NCI-H774 (cell line): ENCODE data around the gene CCS.
"Not testable (repeated sequence)": the region's sequence is repeated elsewhere in the genome, so short reads cannot be mapped to it uniquely, and the experiment has no call there.

Experiments used
- DNase-seq: peaks from one replicate; lab custom pipeline; 2025; lab: John Stamatoyannopoulos, UW

The CCS gene

DNA sequence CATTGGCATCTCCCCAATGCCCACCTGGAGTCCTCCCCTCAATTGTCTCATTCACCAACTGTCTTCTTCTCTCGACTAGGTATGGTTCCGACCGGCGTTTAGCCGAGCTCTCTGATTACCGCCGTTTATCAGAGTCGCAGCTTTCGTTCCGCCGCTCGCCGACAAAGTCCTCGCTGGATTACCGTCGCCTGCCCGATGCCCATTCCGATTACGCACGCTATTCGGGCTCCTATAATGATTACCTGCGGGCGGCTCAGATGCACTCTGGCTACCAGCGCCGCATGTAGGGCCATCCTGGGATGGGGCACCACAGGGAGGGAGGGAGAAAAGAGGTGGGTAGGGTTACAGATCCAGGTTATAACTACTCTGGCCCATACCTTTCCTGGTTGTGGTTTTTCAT lies 33.4 kb downstream of the CCS start:
- no peak for DNase-seq

DNA sequence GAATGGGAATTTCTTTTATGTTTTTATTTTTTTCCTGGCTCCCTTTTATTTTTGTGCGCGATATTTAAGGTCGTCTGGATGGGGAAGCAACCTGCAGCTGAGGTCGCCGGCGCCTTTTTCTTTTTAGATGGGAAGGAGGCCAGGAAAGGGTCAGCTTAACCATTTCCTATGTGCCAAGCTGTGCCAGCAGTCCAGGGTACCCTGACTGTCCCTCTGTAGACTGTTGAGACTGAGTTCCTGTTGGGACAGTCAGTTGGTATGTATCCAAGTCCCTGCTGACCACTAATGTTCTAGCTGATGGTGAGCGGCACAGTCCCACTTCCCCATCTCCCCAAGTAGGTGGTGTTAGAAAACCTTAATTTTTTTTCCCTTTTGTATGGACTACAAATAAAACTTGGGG lies 33.9 kb downstream of the CCS start:
- DNase-seq = no peak

DNA sequence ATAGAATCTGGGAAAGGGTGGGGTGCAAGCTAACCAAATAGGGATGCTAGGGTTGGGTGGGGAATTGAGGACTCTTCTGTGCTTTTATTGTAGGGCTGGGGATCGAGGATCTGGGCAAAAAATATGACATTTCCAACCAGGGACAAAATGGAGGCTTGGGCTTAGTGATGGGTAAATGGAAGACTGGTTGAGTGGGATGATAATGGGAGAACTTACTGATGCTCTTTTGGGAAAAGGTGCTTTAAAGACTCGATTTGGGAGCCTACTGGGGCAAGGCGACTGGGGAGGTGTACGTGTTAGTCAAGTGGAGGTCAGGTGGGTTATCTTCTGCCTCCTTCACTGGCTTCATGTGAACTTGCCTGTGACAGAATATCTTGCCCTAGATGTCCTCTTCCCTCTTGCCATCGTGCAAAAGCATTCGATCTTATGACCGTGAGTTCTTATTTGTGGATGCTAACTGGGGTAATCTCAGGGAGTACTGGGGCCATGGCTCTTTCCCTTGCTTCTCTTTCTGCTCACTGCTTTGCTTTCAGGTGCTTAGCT lies 35.1 kb downstream of the CCS start:
- DNase-seq = no peak

DNA sequence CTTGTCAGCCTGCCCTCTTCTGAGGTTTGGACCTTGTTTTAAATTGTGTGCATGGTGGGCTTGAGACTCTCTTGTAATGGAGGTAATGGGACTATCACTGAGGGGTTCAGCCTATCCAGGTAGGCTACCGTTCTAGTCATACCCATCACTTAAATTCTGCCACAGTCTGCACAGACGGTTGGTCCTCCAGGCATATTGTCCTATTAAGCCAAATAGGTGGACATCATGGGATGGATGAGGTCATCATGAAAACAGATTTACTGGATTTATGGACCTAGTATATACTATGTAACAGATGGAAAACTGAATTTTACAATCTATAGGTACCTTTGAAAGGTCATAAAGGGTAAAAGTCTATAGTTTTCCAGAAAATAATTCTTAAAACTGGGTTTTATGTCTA lies 36.4 kb downstream of the CCS start:
- DNase-seq = no peak

DNA sequence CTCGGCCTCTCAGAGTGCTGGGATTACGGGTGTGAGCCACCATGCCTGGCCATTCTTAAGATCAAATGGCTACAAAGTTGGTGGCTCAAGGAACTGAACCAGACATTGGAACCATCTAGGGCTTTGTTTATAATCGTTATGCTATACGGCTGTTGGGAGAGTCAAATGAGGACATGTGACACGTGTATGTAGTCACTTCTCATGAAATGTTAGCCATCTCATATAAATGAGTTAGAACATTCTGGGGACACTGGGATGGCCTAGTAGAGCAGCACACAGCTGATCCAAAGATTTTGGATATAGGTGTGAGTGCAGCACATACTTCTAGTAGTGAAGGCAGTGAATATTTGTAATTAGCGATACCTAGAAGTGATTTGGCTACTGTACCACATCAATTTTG lies 38.9 kb downstream of the CCS start:
- DNase-seq = no peak

DNA sequence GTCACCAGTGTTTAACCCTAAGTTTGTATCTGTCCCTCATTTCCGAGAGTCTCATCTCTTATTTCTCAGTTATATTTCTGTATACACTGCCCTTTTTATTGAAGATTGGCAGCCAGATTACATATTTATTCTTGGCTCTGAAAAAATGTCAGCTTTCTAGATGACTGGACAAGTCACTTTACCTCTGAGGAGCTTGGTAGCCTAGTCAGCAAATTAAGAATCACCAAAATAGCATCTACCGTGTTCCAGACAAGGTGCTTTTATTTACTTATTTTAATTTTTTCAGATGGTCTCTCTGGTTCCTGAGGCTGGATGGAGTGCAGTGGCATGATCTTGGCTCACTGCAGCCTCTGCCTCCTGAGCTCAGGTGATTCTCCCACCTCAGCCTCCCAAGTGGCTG lies 40.0 kb downstream of the CCS start:
- DNase-seq = no peak

DNA sequence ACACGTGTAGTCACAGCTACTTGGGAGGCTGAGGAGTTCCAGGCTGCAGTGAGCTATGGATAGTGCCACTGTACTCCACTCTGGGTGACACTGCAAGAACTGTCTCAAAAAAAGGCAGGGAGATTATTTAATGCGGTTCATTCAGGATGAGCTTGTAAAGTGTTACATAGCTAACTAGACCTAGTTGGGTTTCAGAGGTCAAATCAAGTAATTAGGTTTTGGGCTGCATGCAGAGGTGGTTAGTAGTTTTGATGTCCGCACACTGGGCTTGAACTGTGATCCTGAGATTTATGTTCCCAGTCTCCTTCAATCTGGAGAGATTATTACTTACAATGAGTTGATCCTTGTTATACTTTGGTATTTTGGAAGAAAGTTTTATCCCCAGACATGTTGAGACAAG lies 43.4 kb downstream of the CCS start:
- no peak for DNase-seq

DNA sequence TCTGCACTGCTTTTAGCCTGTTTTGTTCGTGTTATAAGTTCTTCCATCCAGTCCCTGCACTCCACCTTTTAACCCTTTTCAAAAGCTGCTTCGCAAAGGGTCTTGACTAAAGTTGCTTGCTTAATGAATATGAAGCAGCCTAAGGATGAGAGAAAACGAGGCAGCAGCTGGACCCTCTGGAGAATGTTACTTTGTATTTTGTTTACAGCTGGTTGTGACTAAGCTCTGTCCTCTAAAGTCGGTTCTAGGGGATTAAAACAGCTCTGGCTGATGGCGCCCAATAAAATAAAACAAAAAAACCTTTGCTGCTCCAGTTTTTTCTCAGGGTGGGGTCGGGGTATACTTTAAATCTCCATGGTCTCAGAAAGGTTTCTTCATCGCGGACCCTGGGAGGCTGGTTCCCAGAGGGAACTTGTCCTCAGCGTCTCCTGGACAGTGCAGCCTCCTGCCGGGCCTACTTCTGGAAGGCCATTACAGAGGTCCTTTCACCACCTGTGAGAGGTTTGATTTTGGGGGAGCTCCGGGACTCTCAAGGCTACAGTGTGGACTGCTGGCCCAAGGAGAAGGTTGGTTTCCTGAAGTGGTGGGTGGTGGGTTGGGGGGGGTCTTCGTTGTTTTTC lies 44.7 kb downstream of the CCS start:
- DNase-seq = no peak

DNA sequence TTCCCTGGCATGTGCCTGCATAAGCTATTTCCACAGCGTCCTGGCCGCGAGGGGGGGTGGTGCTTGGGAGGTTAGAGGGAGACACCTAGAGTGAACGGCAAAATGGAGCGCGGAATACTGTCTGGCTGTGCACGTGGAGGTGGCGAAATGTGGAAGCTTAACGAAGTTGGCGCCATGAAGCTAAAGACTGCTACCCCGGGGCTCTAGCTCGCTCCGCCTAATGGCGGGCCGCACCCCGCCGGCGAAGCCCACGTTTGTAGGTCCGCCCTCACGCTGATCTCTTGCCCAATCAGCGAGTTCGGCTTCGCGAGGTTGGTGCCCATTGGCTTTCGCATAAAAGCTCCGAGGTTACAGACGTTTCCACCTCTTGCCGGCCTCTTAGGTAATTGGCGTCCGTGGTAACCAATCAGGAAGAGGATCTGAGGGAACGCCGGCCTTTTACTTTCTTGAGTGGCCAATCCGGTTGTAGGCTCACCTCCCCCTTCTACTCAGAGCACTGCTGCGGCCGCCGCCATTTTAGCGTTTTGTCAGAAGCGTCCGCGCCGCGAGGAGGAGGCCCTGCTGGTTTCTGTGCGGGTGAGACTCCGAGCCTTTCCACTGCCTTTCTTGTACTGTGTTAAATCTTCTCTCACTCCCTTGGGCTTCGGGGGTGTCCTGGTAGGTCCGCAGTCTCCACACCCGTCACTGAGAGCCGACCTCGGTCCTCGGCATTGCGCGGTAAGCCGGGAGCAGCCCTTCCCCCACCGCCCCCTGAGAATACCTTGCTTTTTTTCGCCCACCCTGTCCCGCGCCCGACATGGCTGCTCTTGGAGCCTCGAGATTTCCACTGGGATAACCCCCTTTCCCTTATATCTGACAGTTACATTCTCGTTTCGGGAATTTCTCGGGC lies 45.4 kb downstream of the CCS start, which contains the start of gene RBM4:
RBM4 (plus strand) TSS at position 527 of the 889 bp plus-strand sequence. CDS start 1,009 bp downstream, outside the sequence.
- DNase-seq = peak; percentile 100

DNA sequence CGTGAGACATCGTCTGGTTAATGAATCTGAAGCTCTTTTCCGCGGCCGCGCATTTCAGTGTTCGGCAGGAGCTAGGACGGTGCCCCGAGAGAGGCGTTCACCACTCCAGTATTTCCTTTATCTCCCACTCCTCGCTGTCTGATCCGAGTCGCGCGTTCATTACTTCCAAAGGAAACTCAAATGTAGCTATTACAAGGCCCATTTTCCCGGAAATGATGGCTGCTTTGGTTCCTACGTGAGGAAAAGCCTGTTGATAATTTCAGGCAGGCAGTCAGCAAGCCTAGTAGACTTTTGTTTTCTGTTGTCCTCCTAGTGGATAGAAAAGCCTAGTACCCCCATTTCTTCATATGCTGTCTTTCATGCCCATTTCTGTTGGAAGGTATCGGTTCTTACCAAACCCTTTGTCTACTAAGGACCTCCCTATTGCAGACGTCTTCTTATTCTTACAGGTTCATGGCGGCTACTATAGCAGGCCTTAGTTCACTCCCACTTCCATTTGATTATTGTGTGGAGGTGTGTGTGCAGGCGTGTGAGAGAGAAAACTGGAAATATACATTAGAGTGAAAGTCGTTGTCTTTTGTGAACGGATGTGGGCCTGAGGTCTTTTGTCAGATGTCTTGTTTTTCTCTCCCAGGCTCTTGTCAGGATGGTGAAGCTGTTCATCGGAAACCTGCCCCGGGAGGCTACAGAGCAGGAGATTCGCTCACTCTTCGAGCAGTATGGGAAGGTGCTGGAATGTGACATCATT lies 46.3 kb downstream of the CCS start:
- peak; percentile 40 for DNase-seq

DNA sequence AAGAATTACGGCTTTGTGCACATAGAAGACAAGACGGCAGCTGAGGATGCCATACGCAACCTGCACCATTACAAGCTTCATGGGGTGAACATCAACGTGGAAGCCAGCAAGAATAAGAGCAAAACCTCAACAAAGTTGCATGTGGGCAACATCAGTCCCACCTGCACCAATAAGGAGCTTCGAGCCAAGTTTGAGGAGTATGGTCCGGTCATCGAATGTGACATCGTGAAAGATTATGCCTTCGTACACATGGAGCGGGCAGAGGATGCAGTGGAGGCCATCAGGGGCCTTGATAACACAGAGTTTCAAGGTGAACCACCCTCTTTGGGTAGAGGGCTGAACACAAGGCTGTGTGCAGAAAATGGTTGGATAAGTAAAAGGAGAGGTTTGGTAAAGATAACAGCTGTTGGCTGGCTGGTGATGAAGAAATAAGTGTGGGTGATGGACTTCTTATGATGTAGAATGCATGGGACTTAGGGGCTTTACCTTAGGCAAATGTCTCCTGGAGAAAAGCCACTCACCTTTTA lies 46.9 kb downstream of the CCS start:
- not testable (repeated sequence) for DNase-seq

DNA sequence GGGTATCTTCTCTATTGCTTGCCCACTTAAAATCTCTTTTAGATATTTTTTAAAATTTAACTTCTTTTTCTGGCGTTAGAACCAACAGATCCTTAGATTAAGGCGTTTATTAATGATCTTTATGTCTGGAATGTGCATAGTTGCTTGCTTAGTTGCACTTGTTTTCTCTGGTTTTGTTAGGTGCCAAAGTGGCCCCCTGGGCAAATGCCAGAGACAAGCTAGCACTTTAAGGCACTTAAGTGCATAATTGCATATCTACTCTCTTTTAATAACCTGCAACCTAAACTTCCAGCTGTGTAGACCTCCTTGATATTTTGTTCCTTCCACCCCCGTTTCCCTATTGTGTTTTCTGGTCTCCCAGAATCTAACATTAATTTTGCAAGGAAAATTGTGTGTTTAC lies 48.8 kb downstream of the CCS start:
- DNase-seq = no peak

DNA sequence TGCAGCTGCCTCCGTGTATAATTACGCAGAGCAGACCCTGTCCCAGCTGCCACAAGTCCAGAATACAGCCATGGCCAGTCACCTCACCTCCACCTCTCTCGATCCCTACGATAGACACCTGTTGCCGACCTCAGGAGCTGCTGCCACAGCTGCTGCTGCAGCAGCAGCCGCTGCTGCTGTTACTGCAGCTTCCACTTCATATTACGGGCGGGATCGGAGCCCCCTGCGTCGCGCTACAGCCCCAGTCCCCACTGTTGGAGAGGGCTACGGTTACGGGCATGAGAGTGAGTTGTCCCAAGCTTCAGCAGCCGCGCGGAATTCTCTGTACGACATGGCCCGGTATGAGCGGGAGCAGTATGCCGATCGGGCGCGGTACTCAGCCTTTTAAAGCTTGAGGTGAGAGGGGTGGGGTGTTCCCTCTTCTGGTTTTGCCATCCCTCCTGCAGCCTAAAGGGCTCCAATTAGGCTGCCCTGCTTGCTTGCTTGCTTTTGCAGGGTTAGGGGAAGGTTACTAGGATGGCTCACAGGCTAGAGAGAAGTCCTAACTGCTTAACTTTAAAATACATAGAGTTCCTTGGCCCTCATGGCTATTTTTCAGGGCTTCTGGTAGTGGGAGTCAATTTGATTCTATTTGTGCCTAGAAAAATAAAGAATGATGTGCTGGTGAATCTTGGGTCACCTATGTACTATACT lies 50.9 kb downstream of the CCS start:
- DNase-seq = no peak

DNA sequence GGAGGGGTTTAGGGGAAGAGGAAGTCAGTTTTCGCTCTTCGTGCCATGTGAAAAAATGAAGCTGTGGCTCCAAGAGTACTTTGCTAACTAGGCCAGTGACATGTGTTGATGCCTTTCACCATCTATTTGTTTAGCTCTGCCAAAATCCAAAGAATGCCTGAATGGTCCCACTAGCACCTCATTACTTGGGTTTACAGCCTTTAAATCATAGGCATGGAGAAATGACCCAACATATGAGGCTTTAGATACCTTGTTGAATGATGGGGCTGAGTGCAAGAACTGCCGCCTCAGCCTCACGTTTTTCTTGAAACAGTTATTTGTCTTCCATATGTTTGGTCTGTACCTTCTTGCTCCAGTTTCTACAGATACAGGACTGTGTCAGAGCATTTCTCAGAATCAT lies 53.8 kb downstream of the CCS start:
- no peak for DNase-seq

DNA sequence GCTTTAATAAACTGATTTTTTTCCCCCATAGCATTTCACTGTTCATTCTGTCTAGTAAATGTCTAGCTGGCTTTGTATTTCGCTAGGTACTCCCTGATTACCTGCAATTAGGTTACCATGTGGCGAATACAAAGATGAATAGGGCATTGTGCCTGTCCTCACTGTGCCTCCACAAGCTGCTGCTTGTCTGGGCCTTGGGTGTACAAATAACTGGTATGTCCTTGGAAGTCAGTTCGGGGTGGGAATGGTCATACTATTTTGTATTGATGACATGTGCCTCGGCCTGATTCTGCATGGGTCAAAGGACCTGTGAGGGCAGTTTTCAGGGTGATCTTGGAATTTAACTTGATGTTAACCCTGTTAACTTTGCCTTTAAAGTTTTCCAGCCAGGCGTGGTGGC lies 56.9 kb downstream of the CCS start:
- no peak for DNase-seq

DNA sequence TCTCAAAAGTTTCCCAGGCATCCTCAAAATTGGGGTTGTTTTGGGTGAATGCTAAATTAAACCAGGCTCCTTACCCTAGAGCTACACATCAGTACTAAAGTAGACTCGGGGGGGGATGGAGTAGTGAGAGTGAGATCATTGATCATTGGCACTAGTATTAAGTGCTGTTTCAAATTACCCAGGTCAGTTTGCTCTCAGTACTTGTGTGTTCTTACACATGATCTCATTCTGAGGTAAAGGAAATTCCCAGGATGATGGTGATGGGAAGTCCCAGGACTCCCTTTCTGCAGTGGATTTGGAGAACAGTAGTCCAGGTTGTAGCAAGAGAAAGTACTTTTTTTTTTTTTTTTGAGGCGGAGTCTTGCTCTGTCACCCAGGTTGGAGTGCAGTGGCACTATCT lies 58.0 kb downstream of the CCS start:
- DNase-seq = no peak

DNA sequence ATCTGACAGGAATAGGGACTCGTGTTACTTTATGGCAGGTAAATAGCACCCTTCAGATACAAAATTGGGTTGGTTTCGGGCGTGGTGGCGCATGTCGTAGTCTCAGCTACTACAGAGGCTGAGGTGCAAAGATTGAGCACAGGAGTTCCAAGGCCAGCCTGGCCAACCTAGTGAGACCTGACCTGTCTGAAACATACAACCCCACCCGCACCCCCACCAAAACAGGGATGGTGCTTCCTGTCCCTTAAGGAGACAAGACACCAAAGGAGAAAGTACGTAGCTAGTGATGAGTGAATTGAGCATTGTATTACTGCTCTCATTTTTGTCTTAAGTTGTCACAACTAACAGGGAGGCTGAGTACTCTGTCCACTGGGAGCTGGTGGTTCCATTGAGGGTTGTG lies 59.7 kb downstream of the CCS start:
- DNase-seq = no peak

DNA sequence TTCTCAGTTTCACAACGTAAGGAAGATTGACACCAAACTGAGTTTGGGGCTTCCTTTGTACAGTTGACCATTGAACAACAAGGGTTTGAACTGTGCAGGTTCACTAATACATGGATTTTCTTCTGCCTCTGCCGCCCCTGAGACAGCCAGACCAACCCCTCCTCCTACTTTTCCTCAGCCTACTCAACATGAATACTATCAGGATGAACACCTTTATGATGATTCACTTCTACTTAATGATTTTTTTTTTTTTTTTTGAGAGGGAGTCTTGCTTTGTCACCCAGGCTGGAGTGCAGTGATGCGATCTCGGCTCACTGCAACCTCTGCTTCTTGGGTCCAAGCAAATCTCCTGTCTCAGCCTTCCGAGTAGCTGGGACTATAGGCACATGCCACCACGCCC lies 60.1 kb downstream of the CCS start:
- no peak for DNase-seq
